Measurements from ENCODE around the gene HAND1.

The HAND1 gene

DNA sequence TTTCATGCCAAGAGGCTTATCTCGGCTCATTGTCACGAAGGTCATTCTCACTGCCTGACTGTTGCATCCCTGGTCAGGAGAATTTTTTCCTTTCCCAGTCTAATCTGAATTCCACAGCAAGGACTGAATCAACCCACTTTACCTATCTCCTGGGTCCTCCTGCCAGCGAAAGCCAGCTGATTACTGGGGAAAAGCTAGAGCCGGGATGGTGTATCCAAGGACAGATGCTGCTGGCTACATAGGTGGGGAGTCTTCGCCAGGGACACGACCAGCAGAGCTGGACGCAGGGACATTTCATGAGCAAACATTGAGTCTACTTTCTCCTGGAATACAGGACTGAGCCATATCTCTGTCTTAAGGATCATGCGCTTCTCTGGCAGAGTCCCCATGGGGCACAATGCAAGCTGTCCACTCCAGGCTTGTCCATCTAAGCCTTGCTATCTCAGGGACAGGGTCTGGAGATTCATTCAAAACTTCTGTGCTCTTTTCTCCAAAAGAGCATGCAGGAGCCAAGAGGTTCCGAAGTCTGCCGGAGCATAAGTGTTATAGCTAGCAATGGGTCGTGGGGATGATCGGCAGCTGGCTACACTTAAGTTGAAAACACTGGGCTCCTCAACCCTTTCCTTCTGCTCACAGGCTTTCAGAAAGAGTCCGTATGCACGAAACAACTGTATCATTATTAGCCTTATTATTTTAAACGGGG is 6.5 kb upstream of the HAND1 start:
- no peak for ATAC-seq
- no peak for TF ChIP-seq ARNTL (CRISPR knock-in tag; IDR thresholded peaks at IDR 0.05; ENCODE audit: borderline replicate concordance, low read depth)
- TF ChIP-seq TOX (CRISPR knock-in tag; IDR thresholded peaks at IDR 0.05; ENCODE audit: borderline replicate concordance): no peak
- TF ChIP-seq ISL1 (CRISPR knock-in tag; IDR thresholded peaks at IDR 0.05): no peak
- no peak for TF ChIP-seq CREB5 (CRISPR knock-in tag; IDR thresholded peaks at IDR 0.05; ENCODE audit: low read depth)
- TF ChIP-seq TSHZ2 (CRISPR knock-in tag; IDR thresholded peaks at IDR 0.05): no peak
- TF ChIP-seq ZFP30 (CRISPR knock-in tag; IDR thresholded peaks at IDR 0.05): no peak
- no peak for TF ChIP-seq TCF4 (CRISPR knock-in tag; IDR thresholded peaks at IDR 0.05; ENCODE audit: borderline replicate concordance)
- no peak for TF ChIP-seq ESRRG (CRISPR knock-in tag; IDR thresholded peaks at IDR 0.05)
- TF ChIP-seq CSDC2 (CRISPR knock-in tag; IDR thresholded peaks at IDR 0.05): no peak

GRCh38 chr5:154483654-154484392 is 5.8 kb upstream of the HAND1 start:
- ATAC-seq: no peak

GRCh38 chr5:154482528-154483449 is 4.8 kb upstream of the HAND1 start:
- TF ChIP-seq TOX (CRISPR knock-in tag; IDR thresholded peaks at IDR 0.05; ENCODE audit: borderline replicate concordance) (no peak), ESRRG (CRISPR knock-in tag; IDR thresholded peaks at IDR 0.05) (no peak), ZNF8 (CRISPR knock-in tag; IDR thresholded peaks at IDR 0.05) (no peak), OSR1 (CRISPR knock-in tag; IDR thresholded peaks at IDR 0.05) (no peak), TSHZ2 (CRISPR knock-in tag; IDR thresholded peaks at IDR 0.05) (no peak), ARNTL (CRISPR knock-in tag; IDR thresholded peaks at IDR 0.05; ENCODE audit: borderline replicate concordance, low read depth) (no peak), PPARA (CRISPR knock-in tag; IDR thresholded peaks at IDR 0.05; ENCODE audit: borderline replicate concordance) (no peak), ZC3H10 (CRISPR knock-in tag; IDR thresholded peaks at IDR 0.05) (no peak), ZFP30 (CRISPR knock-in tag; IDR thresholded peaks at IDR 0.05) (no peak), TCF4 (CRISPR knock-in tag; IDR thresholded peaks at IDR 0.05; ENCODE audit: borderline replicate concordance) (no peak), RARB (CRISPR knock-in tag; IDR thresholded peaks at IDR 0.05) (no peak), SNAI2 (CRISPR knock-in tag; IDR thresholded peaks at IDR 0.05) (no peak)
- TF ChIP-seq, protein P1, sequence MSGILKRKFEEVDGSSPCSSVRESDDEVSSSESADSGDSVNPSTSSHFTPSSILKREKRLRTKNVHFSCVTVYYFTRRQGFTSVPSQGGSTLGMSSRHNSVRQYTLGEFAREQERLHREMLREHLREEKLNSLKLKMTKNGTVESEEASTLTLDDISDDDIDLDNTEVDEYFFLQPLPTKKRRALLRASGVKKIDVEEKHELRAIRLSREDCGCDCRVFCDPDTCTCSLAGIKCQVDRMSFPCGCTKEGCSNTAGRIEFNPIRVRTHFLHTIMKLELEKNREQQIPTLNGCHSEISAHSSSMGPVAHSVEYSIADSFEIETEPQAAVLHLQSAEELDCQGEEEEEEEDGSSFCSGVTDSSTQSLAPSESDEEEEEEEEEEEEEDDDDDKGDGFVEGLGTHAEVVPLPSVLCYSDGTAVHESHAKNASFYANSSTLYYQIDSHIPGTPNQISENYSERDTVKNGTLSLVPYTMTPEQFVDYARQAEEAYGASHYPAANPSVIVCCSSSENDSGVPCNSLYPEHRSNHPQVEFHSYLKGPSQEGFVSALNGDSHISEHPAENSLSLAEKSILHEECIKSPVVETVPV (CRISPR knock-in tag; IDR thresholded peaks at IDR 0.05): no peak
- TF ChIP-seq, protein P2, sequence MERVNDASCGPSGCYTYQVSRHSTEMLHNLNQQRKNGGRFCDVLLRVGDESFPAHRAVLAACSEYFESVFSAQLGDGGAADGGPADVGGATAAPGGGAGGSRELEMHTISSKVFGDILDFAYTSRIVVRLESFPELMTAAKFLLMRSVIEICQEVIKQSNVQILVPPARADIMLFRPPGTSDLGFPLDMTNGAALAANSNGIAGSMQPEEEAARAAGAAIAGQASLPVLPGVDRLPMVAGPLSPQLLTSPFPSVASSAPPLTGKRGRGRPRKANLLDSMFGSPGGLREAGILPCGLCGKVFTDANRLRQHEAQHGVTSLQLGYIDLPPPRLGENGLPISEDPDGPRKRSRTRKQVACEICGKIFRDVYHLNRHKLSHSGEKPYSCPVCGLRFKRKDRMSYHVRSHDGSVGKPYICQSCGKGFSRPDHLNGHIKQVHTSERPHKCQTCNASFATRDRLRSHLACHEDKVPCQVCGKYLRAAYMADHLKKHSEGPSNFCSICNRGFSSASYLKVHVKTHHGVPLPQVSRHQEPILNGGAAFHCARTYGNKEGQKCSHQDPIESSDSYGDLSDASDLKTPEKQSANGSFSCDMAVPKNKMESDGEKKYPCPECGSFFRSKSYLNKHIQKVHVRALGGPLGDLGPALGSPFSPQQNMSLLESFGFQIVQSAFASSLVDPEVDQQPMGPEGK (CRISPR knock-in tag; IDR thresholded peaks at IDR 0.05; ENCODE audit: borderline replicate concordance): no peak
- no peak for ATAC-seq

More at GRCh38 chr5:154483654-154484392, 5.8 kb upstream of the HAND1 start:
- TF ChIP-seq GLIS3 (CRISPR knock-in tag; IDR thresholded peaks at IDR 0.05) (no peak), PPARA (CRISPR knock-in tag; IDR thresholded peaks at IDR 0.05; ENCODE audit: borderline replicate concordance) (no peak), ESRRG (CRISPR knock-in tag; IDR thresholded peaks at IDR 0.05) (no peak), ZFP3 (CRISPR knock-in tag; IDR thresholded peaks at IDR 0.05) (no peak)
- TF ChIP-seq, protein P1 (CRISPR knock-in tag; IDR thresholded peaks at IDR 0.05): no peak
